Gastroesophageal sphincter (tissue), 3 donors: ENCODE data around the gene CD2.
"Not testable (repeated sequence)": the region's sequence is repeated elsewhere in the genome, so short reads cannot be mapped to it uniquely, and the experiment has no call there.

Experiments
- EP300 ChIP-seq: sonication (generic); formaldehyde crosslinking; IDR thresholded peaks from one replicate; pipeline ENCODE4 v1.6.1; 2017; ENCODE audit warnings: antibody characterized with exemption, mild to moderate bottlenecking
- TF ChIP-seq, protein P1 (sequence below), 4 experiments: fragments of 200-600 bp in 2 of 4; fragments of 450-650 bp in 2 of 4; sonication (generic) in 1 of 4; IDR thresholded peaks; one replicate each; pipeline ENCODE4 v1.5.1; 2017 to 2019; ENCODE audit warnings: antibody characterized with exemption in 4 of 4, mild to moderate bottlenecking in 2 of 4, moderate library complexity in 2 of 4

- TF ChIP-seq, protein P1, sequence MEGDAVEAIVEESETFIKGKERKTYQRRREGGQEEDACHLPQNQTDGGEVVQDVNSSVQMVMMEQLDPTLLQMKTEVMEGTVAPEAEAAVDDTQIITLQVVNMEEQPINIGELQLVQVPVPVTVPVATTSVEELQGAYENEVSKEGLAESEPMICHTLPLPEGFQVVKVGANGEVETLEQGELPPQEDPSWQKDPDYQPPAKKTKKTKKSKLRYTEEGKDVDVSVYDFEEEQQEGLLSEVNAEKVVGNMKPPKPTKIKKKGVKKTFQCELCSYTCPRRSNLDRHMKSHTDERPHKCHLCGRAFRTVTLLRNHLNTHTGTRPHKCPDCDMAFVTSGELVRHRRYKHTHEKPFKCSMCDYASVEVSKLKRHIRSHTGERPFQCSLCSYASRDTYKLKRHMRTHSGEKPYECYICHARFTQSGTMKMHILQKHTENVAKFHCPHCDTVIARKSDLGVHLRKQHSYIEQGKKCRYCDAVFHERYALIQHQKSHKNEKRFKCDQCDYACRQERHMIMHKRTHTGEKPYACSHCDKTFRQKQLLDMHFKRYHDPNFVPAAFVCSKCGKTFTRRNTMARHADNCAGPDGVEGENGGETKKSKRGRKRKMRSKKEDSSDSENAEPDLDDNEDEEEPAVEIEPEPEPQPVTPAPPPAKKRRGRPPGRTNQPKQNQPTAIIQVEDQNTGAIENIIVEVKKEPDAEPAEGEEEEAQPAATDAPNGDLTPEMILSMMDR (IDR thresholded peaks at IDR 0.05): not testable (repeated sequence)
- TF ChIP-seq EP300: not testable (repeated sequence)
Measured at GRCh38 chr1:116756092-116756491, 1.9 kb downstream of the CD2 start.
